GM12878 (cell line): ENCODE results near the gene TXLNG. TPM values are rescaled to one million over a fixed set of nuclear protein-coding genes. Genes with fewer than 3 reads are reported as not detected.

Experiments used
- ATAC-seq: fragments of 200-7000 bp; cut with Tn5 transposase; 3 replicates; pipeline ENCODE4 v1.9.1; 2020; ENCODE audit warnings: mild to moderate bottlenecking, moderate library complexity
- BruUV-seq: library from RNA; stranded (reverse); fragments of 400-500 nt; replicated peaks from 2 replicates; lab custom pipeline; 2021; lab: Mats Ljungman, UMichigan
- CTCF ChIA-PET: fragments of 300-600 bp; sonication (Branson Sonifier 250); formaldehyde crosslinking; extraction: SDS; loops from one replicate; lab custom pipeline; 2021; ENCODE audit warnings: inconsistent platforms; lab: Yijun Ruan, JAX
- POLR2A ChIA-PET: fragments of 350-600 bp; formaldehyde crosslinking; extraction: SDS; loops from one replicate; lab custom pipeline; 2021; ENCODE audit warnings: inconsistent platforms; lab: Charles Lee
- RAD21 ChIA-PET: fragments of 300-600 bp; sonication (Branson Sonifier 250); formaldehyde crosslinking; loops from one replicate; lab custom pipeline; 2023; ENCODE audit warnings: antibody characterized with exemption; ENCODE audit not compliant: unreplicated experiment; lab: Charles Lee
- SMC1A ChIA-PET: fragments of 300-600 bp; sonication (Branson Sonifier 250); formaldehyde crosslinking; loops from one replicate; lab custom pipeline; 2023; ENCODE audit not compliant: unreplicated experiment, uncharacterized antibody; lab: Charles Lee
- DNase-seq: peaks from one replicate; pipeline ENCODE4 v3.0.0-alpha.2; 2011; ENCODE audit warnings: low read depth, low spot score
- FAIRE-seq: peaks from 3 replicates; lab custom pipeline; 2011; peaks lifted over from hg19 to GRCh38; lab: Jason Lieb, UNC
- H2AFZ ChIP-seq: 2 replicates; pipeline ENCODE4 v1.6.0; 2011; ENCODE audit warnings: low read depth, low read length, control low read depth; ENCODE audit not compliant: control insufficient read depth
- H3K27ac ChIP-seq: 2 replicates; pipeline ENCODE4 v1.5.1; 2011; ENCODE audit warnings: control low read depth; ENCODE audit not compliant: control insufficient read depth, insufficient read depth
- H3K27me3 ChIP-seq, 2 experiments: replicated peaks in 1 of 2; 2 replicates each; pipeline versions ENCODE4 v1.6.0 to v1.6.1; 2011; ENCODE audit warnings: low read length in 1 of 2; ENCODE audit not compliant: control insufficient read depth in 2 of 2, insufficient read depth in 2 of 2
- H3K36me3 ChIP-seq, 2 experiments: 2 replicates each; pipeline ENCODE4 v1.5.1; 2011; ENCODE audit warnings: low read length in 1 of 2; ENCODE audit not compliant: control insufficient read depth in 2 of 2, insufficient read depth in 2 of 2
- H3K4me1 ChIP-seq: 2 replicates; pipeline ENCODE4 v1.6.1; 2011; ENCODE audit warnings: mild to moderate bottlenecking, low read length, moderate library complexity, mixed read lengths; ENCODE audit not compliant: control insufficient read depth, insufficient read depth
- H3K4me2 ChIP-seq: 2 replicates; pipeline ENCODE4 v1.6.0; 2011; ENCODE audit warnings: control low read depth; ENCODE audit not compliant: control insufficient read depth, insufficient read depth
- H3K4me3 ChIP-seq: fragments of 200-600 bp; sonication (generic); 2 replicates; pipeline ENCODE4 v1.5.1; 2016
- H3K79me2 ChIP-seq: 2 replicates; pipeline ENCODE4 v1.6.0; 2011; ENCODE audit warnings: low read length; ENCODE audit not compliant: control insufficient read depth, insufficient read depth
- H3K9ac ChIP-seq: 2 replicates; pipeline ENCODE4 v1.8.0; 2011; ENCODE audit warnings: low read length, control low read depth, mixed read lengths; ENCODE audit not compliant: control insufficient read depth, insufficient read depth
- H3K9me3 ChIP-seq: replicated peaks from 3 replicates; pipeline ENCODE4 v1.5.1; 2011; ENCODE audit warnings: mild to moderate bottlenecking, low read length; ENCODE audit not compliant: control insufficient read depth, insufficient read depth
- H4K20me1 ChIP-seq: 2 replicates; pipeline ENCODE4 v1.6.0; 2011; ENCODE audit not compliant: control insufficient read depth, insufficient read depth
- E4F1 ChIP-seq: fragments of 450-650 bp; IDR thresholded peaks from 2 replicates; pipeline ENCODE4 v1.6.1; 2018; ENCODE audit warnings: borderline replicate concordance, mild to moderate bottlenecking; ENCODE audit not compliant: partially characterized antibody
- HDAC2 ChIP-seq: fragments of 200-600 bp; sonication (generic); IDR thresholded peaks from 2 replicates; pipeline ENCODE4 v1.6.1; 2017
- JUNB ChIP-seq: IDR thresholded peaks from 2 replicates; pipeline ENCODE4 v1.6.1; 2016; ENCODE audit warnings: antibody characterized with exemption, mild to moderate bottlenecking
- KLF5 ChIP-seq: fragments of 450-650 bp; IDR thresholded peaks from 2 replicates; pipeline ENCODE4 v1.6.1; 2014; ENCODE audit warnings: mild to moderate bottlenecking; ENCODE audit not compliant: partially characterized antibody
- LARP7 ChIP-seq: fragments of 450-650 bp; IDR thresholded peaks from 2 replicates; pipeline ENCODE4 v1.6.1; 2017; ENCODE audit warnings: mild to moderate bottlenecking
- MAX ChIP-seq: IDR thresholded peaks from 2 replicates; pipeline ENCODE4 v1.6.1; 2012; ENCODE audit warnings: low read depth, low read length, improper control_type of control experiment
- NKRF ChIP-seq: fragments of 450-650 bp; conservative IDR thresholded peaks from 2 replicates; pipeline ENCODE4 v1.6.1; 2017; ENCODE audit warnings: mild to moderate bottlenecking, moderate library complexity
- POU2F2 ChIP-seq: IDR thresholded peaks from 3 replicates; pipeline ENCODE4 v1.6.1; 2011; ENCODE audit warnings: low read depth, mild to moderate bottlenecking, low read length, borderline replicate concordance
- RCOR1 ChIP-seq: conservative IDR thresholded peaks from 2 replicates; pipeline ENCODE4 v1.6.1; 2012; ENCODE audit warnings: low read depth, low read length, improper control_type of control experiment
- SMAD1 ChIP-seq: fragments of 450-650 bp; IDR thresholded peaks from 2 replicates; pipeline ENCODE4 v1.6.1; 2018; ENCODE audit warnings: mild to moderate bottlenecking, low read depth; ENCODE audit not compliant: partially characterized antibody
- SMC3 ChIP-seq: IDR thresholded peaks from 2 replicates; pipeline ENCODE4 v1.6.1; 2011; ENCODE audit warnings: low read length, improper control_type of control experiment, borderline replicate concordance
- YBX1 ChIP-seq: fragments of 450-650 bp; IDR thresholded peaks from 2 replicates; pipeline ENCODE4 v1.6.1; 2016; ENCODE audit warnings: antibody characterized with exemption
- ZNF622 ChIP-seq: fragments of 450-650 bp; IDR thresholded peaks from 2 replicates; pipeline ENCODE4 v1.6.1; 2017; ENCODE audit warnings: mild to moderate bottlenecking, inconsistent platforms
- ZZZ3 ChIP-seq: IDR thresholded peaks from 2 replicates; pipeline ENCODE4 v1.6.1; 2011; ENCODE audit warnings: low read depth; ENCODE audit not compliant: control insufficient read depth, insufficient read length
- WGBS: methylation state at CpG from one replicate; pipeline ENCODE4 v1.1.6; 2016; ENCODE audit warnings: low lambda C conversion rate; ENCODE audit not compliant: insufficient replicate concordance, insufficient coverage; ENCODE audit errors: missing lambda C conversion rate; 5-methylcytosine and 5-hydroxymethylcytosine counted together
- in situ Hi-C: fragments of 300-500 bp; cut with MboI; formaldehyde crosslinking; loops from 9 replicates; pipeline ENCODE4 v1.14.3; 2018; ENCODE audit warnings: mixed read lengths
- intact Hi-C: fragments of 100-400 bp; cut with micrococcal nuclease; formaldehyde crosslinking; loops from one replicate; pipeline ENCODE4 v1.14.2; 2022; ENCODE audit not compliant: unreplicated experiment
- polyA plus RNA-seq, 11 experiments: library from polyadenylated mRNA; depleted of rRNA in 4 of 11; unstranded in 6 of 11; stranded (reverse) in 5 of 11; fragments of >200 nt; fragmentation: Nextera tagmentation in 4 of 11; fragmentation: Illumina TruSeq in 1 of 11; extraction: Ambion mirVana in 4 of 11; extraction: Trizol in 1 of 11; gene quantifications; 1 replicate in 1 of 11; 2 replicates in 10 of 11; pipeline versions ENCODE4 v1.2.1 to v1.2.3, GENCODE V29; 2011 to 2016; ENCODE audit warnings: inconsistent platforms in 2 of 11, missing spikeins in 2 of 11, low read depth in 1 of 11
- total RNA-seq, 4 experiments: library from RNA; depleted of rRNA in 3 of 4; stranded (reverse); fragments of >200 nt in 3 of 4; fragmentation: Illumina TruSeq in 1 of 4; extraction: Trizol in 1 of 4; gene quantifications; 2 replicates each; pipeline versions ENCODE4 v1.2.1 to v1.2.3, GENCODE V29; 2013 to 2021

TXLNG gene
- total and polyA plus RNA-seq, 10 of the 15 experiments (the other 5 are each of a cell fraction or from before 2014, with no cell fraction given) = 9.9 to 40.7 (median 19.5) TPM

GRCh38 chrX:16783452-16783851 lies 2.8 kb upstream of the TXLNG start:
- intact Hi-C loops = no loop called here
- Histone ChIP-seq H3K4me1 (no peaks in the 10 kb centered on the region), H3K4me2 (no peak overlapping the region), H3K27ac (no peak overlapping the region), H4K20me1 (no peaks in the 10 kb centered on the region), H3K36me3 (no peaks in the 10 kb centered on the region), H2AFZ (no peak overlapping the region), H3K9me3 (no peaks in the 10 kb centered on the region), H3K79me2 (peaks cover 20% of the 10 kb centered on the region), H3K9ac (no peak overlapping the region), H3K27me3 (no peaks in the 10 kb centered on the region), H3K4me3 (no peak overlapping the region)
- ChIA-PET SMC1A (no interaction called here), POLR2A (no interaction called here), RAD21 (no interaction called here), CTCF (no interaction called here)
- ATAC-seq = no peak
- FAIRE-seq = no peak
- DNase-seq = no peak
- 79% methylated on average over 17 of the region's 17 CpGs for WGBS
- in situ Hi-C loops = no loop called here
- TF ChIP-seq HDAC2 (no peak), MAX (no peak), SMAD1 (no peak), E4F1 (no peak), YBX1 (no peak), RCOR1 (no peak), ZZZ3 (no peak), ZNF622 (no peak), POU2F2 (no peak), LARP7 (no peak), KLF5 (no peak), JUNB (no peak), NKRF (no peak), SMC3 (no peak)
- no TSS peak for BruUV-seq
